Effector memory CD8-positive, alpha-beta T cell (primary cell): ENCODE results near the gene ZNF777.

Experiments used
- ATAC-seq: fragments of 150-1000 bp; cut with Tn5 transposase; replicated peaks from 2 replicates; pipeline ENCODE4 v1.10.0; 2021; ENCODE audit warnings: mild to moderate bottlenecking, moderate library complexity
- DNase-seq, 3 experiments: peaks; one replicate each; pipeline ENCODE4 v3.0.0; 2021
- H3K27ac Mint-ChIP-seq, 2 donors: one replicate each; pipeline ENCODE4 v1.8.0; 2022; ENCODE audit warnings: mild to moderate bottlenecking in 2 of 2, mixed read lengths in 2 of 2, moderate library complexity in 2 of 2
- H3K27me3 Mint-ChIP-seq, 2 donors: one replicate each; pipeline ENCODE4 v1.8.0; 2022; ENCODE audit warnings: mixed read lengths in 2 of 2
- H3K36me3 Mint-ChIP-seq: one replicate; pipeline ENCODE4 v1.8.0; 2022; ENCODE audit warnings: mild to moderate bottlenecking, moderate library complexity, mixed read lengths; ENCODE audit not compliant: insufficient read depth
- H3K4me1 Mint-ChIP-seq, 2 donors: one replicate each; pipeline ENCODE4 v1.8.0; 2022; ENCODE audit warnings: low read depth in 2 of 2, mixed read lengths in 2 of 2
- H3K4me3 Mint-ChIP-seq, 2 donors: one replicate each; pipeline ENCODE4 v1.8.0; 2022; ENCODE audit warnings: mild to moderate bottlenecking in 2 of 2, mixed read lengths in 2 of 2, moderate library complexity in 2 of 2
- H3K9me3 Mint-ChIP-seq, 2 donors: one replicate each; pipeline ENCODE4 v1.8.0; 2022; ENCODE audit warnings: mixed read lengths in 2 of 2
- total RNA-seq, 9 experiments: gene quantifications; one replicate each; lab custom pipeline; 2026; lab: John Stamatoyannopoulos, UW

Gene ZNF777
- 13.4 to 25.9 (median 19.1) reads per million in 9 experiments for total RNA-seq

- Mint-ChIP-seq H3K36me3 (peaks cover 7% of the 10 kb centered on the region), H3K9me3 (no peaks in the 10 kb centered on the region), H3K4me1 (peaks cover 11 to 15% of the 10 kb centered on the region in 2 donors), H3K27ac (peak within 1 kb of the TSS; percentile 36 to 80), H3K4me3 (peak within 1 kb of the TSS; percentile 77 to 83), H3K27me3 (peaks cover 8 to 15% of the 10 kb centered on the region in 2 donors)
- peak; percentile 74 to 79 (median 76) for DNase-seq
- peak; percentile 98 for ATAC-seq
Observed at GRCh38 chr7:149460493-149461277, at the start of gene ZNF777. Gene ZNF777 (minus strand): TSS chr7:149461062. CDS start chr7:149456022, 5,040 bp downstream.

GRCh38 chr7:149510248-149510647 lies 49.4 kb upstream of the ZNF777 start:
- Mint-ChIP-seq H3K9me3 (peaks cover 10 to 24% of the 10 kb centered on the region in 2 donors), H3K27me3 (no peaks in the 10 kb centered on the region), H3K36me3 (no peaks in the 10 kb centered on the region), H3K4me3 (no peak overlapping the region), H3K4me1 (no peaks in the 10 kb centered on the region), H3K27ac (no peak overlapping the region)
- ATAC-seq (no peak), DNase-seq (no peak)

- peaks cover 8 to 20% of the 10 kb centered on the region in 2 donors for H3K9me3 Mint-ChIP-seq
Observed at GRCh38 chr7:149509774-149510173, 48.9 kb upstream of the ZNF777 start.

GRCh38 chr7:149505551-149505950 lies 44.7 kb upstream of the ZNF777 start:
- Mint-ChIP-seq H3K36me3 (no peaks in the 10 kb centered on the region), H3K9me3 (peaks cover 7 to 8% of the 10 kb centered on the region in 2 donors), H3K27me3 (peaks cover 0 to 10% of the 10 kb centered on the region in 2 donors)

More at GRCh38 chr7:149509774-149510173, 48.9 kb upstream of the ZNF777 start:
- ATAC-seq (no peak), DNase-seq (no peak)
- H3K36me3 Mint-ChIP-seq = no peaks in the 10 kb centered on the region
- no peaks in the 10 kb centered on the region for H3K27me3 Mint-ChIP-seq
- H3K4me1 Mint-ChIP-seq = no peaks in the 10 kb centered on the region
- no peak overlapping the region for H3K4me3 Mint-ChIP-seq
- H3K27ac Mint-ChIP-seq = no peak overlapping the region

GRCh38 chr7:149501651-149502050 lies 40.8 kb upstream of the ZNF777 start:
- H3K27me3 Mint-ChIP-seq = peaks cover 0 to 10% of the 10 kb centered on the region in 2 donors
- no peak overlapping the region for H3K4me3 Mint-ChIP-seq
- H3K4me1 Mint-ChIP-seq = peaks cover 10 to 11% of the 10 kb centered on the region in 2 donors
- no peak overlapping the region for H3K27ac Mint-ChIP-seq
- ATAC-seq (no peak), DNase-seq (no peak)
- H3K36me3 Mint-ChIP-seq = peaks cover 4% of the 10 kb centered on the region
- H3K9me3 Mint-ChIP-seq = peaks cover 0 to 2% of the 10 kb centered on the region in 2 donors

More at GRCh38 chr7:149505551-149505950, 44.7 kb upstream of the ZNF777 start:
- no peak overlapping the region for H3K4me3 Mint-ChIP-seq
- peaks cover under 1% of the 10 kb centered on the region in 2 donors for H3K4me1 Mint-ChIP-seq
- no peak overlapping the region for H3K27ac Mint-ChIP-seq
- no peak for DNase-seq
- no peak for ATAC-seq

- peak overlapping the region in 1 of 2 donors; percentile 73 for H3K27ac Mint-ChIP-seq
- no peak for ATAC-seq
- H3K4me3 Mint-ChIP-seq = no peak overlapping the region
- H3K4me1 Mint-ChIP-seq = peaks cover 16 to 18% of the 10 kb centered on the region in 2 donors
- no peak for DNase-seq
- peaks cover 0 to 10% of the 10 kb centered on the region in 2 donors for H3K27me3 Mint-ChIP-seq
- peaks cover 0 to 2% of the 10 kb centered on the region in 2 donors for H3K9me3 Mint-ChIP-seq
- H3K36me3 Mint-ChIP-seq = peaks cover 10% of the 10 kb centered on the region
Observed at GRCh38 chr7:149500910-149501309, 40.0 kb upstream of the ZNF777 start.

- Mint-ChIP-seq H3K9me3 (no peaks in the 10 kb centered on the region), H3K27ac (peak overlapping the region in 1 of 2 donors; percentile 73), H3K4me1 (peaks cover 23% of the 10 kb centered on the region in 2 donors), H3K27me3 (peaks cover 0 to 10% of the 10 kb centered on the region in 2 donors), H3K36me3 (peaks cover 10% of the 10 kb centered on the region), H3K4me3 (no peak overlapping the region)
- DNase-seq = no peak
- ATAC-seq = peak; percentile 45
Observed at GRCh38 chr7:149500201-149500600, 39.3 kb upstream of the ZNF777 start.

GRCh38 chr7:149498811-149499210 lies 37.9 kb upstream of the ZNF777 start:
- Mint-ChIP-seq H3K27ac (peak overlapping the region in 1 of 2 donors; percentile 19), H3K27me3 (peaks cover 0 to 4% of the 10 kb centered on the region in 2 donors), H3K9me3 (no peaks in the 10 kb centered on the region), H3K36me3 (peaks cover 17% of the 10 kb centered on the region), H3K4me3 (peak overlapping the region in 1 of 2 donors; percentile 10), H3K4me1 (peaks cover 26 to 27% of the 10 kb centered on the region in 2 donors)
- ATAC-seq = no peak
- DNase-seq = no peak

GRCh38 chr7:149497467-149498261 lies 36.8 kb upstream of the ZNF777 start, which contains the start of gene ZNF746:
Gene ZNF746 (minus strand): TSS chr7:149497809. CDS start chr7:149497536, 273 bp downstream.
- DNase-seq (peak; percentile 68 to 79 (median 70)), ATAC-seq (peak; percentile 90)
- peaks cover 29% of the 10 kb centered on the region for H3K36me3 Mint-ChIP-seq
- H3K27me3 Mint-ChIP-seq = no peaks in the 10 kb centered on the region
- peak within 1 kb of the TSS; percentile 97 to 98 for H3K4me3 Mint-ChIP-seq
- peak within 1 kb of the TSS; percentile 98 to 99 for H3K27ac Mint-ChIP-seq
- H3K4me1 Mint-ChIP-seq = peaks cover 26 to 27% of the 10 kb centered on the region in 2 donors
- H3K9me3 Mint-ChIP-seq = no peaks in the 10 kb centered on the region

GRCh38 chr7:149496642-149497391 lies 36.0 kb upstream of the ZNF777 start:
- Mint-ChIP-seq H3K36me3 (peaks cover 37% of the 10 kb centered on the region), H3K9me3 (no peaks in the 10 kb centered on the region), H3K27me3 (no peaks in the 10 kb centered on the region), H3K4me1 (peaks cover 26 to 27% of the 10 kb centered on the region in 2 donors), H3K4me3 (peak overlapping the region; percentile 97 to 98), H3K27ac (peak overlapping the region; percentile 98 to 99)
- DNase-seq (peak; percentile 39 to 43 (median 40)), ATAC-seq (peak; percentile 44)

- no peaks in the 10 kb centered on the region for H3K27me3 Mint-ChIP-seq
- H3K4me3 Mint-ChIP-seq = peak overlapping the region; percentile 97 to 98
- peak overlapping the region; percentile 98 to 99 for H3K27ac Mint-ChIP-seq
- ATAC-seq (no peak), DNase-seq (no peak)
- H3K4me1 Mint-ChIP-seq = peaks cover 26 to 27% of the 10 kb centered on the region in 2 donors
- peaks cover 37% of the 10 kb centered on the region for H3K36me3 Mint-ChIP-seq
- H3K9me3 Mint-ChIP-seq = no peaks in the 10 kb centered on the region
Observed at GRCh38 chr7:149495785-149496641, 35.2 kb upstream of the ZNF777 start.
